Glutamatergic neuron (in vitro differentiated cells): Measurements from ENCODE around the gene NRCAM. TPM values are rescaled to one million over a fixed set of nuclear protein-coding genes. Genes with fewer than 3 reads are reported as not detected.

Source experiments
- DNase-seq: peaks from one replicate; pipeline ENCODE4 v3.0.0; 2022
- H3K27ac Mint-ChIP-seq: one replicate; pipeline ENCODE4 v1.8.0; 2020; ENCODE audit warnings: mild to moderate bottlenecking, mixed read lengths, inconsistent platforms; ENCODE audit not compliant: unreplicated experiment
- H3K27me3 Mint-ChIP-seq: one replicate; pipeline ENCODE4 v1.8.0; 2020; ENCODE audit warnings: mild to moderate bottlenecking, moderate library complexity, mixed read lengths, inconsistent platforms; ENCODE audit not compliant: unreplicated experiment
- H3K36me3 Mint-ChIP-seq: one replicate; pipeline ENCODE4 v1.8.0; 2020; ENCODE audit warnings: mild to moderate bottlenecking, mixed read lengths, inconsistent platforms; ENCODE audit not compliant: unreplicated experiment
- H3K4me1 Mint-ChIP-seq: one replicate; pipeline ENCODE4 v1.8.0; 2020; ENCODE audit warnings: mild to moderate bottlenecking, low read depth, mixed read lengths, inconsistent platforms; ENCODE audit not compliant: unreplicated experiment
- H3K4me3 Mint-ChIP-seq: one replicate; pipeline ENCODE4 v1.8.0; 2020; ENCODE audit warnings: mild to moderate bottlenecking, mixed read lengths, inconsistent platforms; ENCODE audit not compliant: unreplicated experiment
- H3K9me3 Mint-ChIP-seq: one replicate; pipeline ENCODE4 v1.8.0; 2020; ENCODE audit warnings: mild to moderate bottlenecking, moderate library complexity, mixed read lengths, inconsistent platforms; ENCODE audit not compliant: unreplicated experiment
- total RNA-seq: library from RNA; stranded (reverse); fragmentation: NEBNext Ultra II Directional; extraction: Animal tissue kit (Norgen Biotek cat#: 25700); gene quantifications from one replicate; pipeline ENCODE4 v1.2.1, GENCODE V29; 2021; ENCODE audit not compliant: unreplicated experiment
- TF ChIP-seq, protein P1 (sequence below): fragments of 200-600 bp; sonication (generic); IDR thresholded peaks from one replicate; pipeline ENCODE4 v1.5.0; 2021; ENCODE audit not compliant: partially characterized antibody, unreplicated experiment

Gene NRCAM
- total RNA-seq, 1 donor from 2014 or later, result 120 TPM

DNA sequence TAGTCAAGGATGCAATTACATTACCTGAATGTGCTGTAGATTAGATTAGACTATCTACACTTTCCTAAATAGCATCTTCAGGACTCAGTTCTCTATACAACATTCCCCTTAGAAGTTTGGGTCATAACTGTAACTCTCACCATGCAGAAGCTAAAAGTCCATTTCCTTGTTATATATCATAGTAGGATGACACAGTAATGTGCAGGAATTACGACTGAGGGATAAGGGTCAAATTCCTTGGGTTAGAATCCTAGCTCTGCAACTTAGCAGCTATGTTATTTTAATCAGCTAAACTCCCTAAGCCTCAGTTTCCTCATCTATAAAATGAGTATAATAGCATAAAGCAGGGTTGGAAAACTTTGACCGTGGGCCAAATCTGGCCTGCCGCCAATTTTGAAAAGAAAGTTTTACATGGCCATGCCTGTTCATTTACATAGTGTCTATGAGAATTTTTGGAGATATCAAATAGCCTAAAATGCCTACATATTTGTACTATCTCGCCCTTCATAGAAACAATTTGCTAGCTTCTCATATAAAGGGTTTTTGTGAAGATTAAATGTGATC lies 14.8 kb downstream of the NRCAM start:
- peaks cover 3% of the 10 kb centered on the region for H3K9me3 Mint-ChIP-seq
- H3K4me3 Mint-ChIP-seq, result no peak overlapping the region
- H3K4me1 Mint-ChIP-seq, result peaks cover 10% of the 10 kb centered on the region
- H3K27ac Mint-ChIP-seq, result no peak overlapping the region
- DNase-seq, result no peak
- TF ChIP-seq, protein P1, sequence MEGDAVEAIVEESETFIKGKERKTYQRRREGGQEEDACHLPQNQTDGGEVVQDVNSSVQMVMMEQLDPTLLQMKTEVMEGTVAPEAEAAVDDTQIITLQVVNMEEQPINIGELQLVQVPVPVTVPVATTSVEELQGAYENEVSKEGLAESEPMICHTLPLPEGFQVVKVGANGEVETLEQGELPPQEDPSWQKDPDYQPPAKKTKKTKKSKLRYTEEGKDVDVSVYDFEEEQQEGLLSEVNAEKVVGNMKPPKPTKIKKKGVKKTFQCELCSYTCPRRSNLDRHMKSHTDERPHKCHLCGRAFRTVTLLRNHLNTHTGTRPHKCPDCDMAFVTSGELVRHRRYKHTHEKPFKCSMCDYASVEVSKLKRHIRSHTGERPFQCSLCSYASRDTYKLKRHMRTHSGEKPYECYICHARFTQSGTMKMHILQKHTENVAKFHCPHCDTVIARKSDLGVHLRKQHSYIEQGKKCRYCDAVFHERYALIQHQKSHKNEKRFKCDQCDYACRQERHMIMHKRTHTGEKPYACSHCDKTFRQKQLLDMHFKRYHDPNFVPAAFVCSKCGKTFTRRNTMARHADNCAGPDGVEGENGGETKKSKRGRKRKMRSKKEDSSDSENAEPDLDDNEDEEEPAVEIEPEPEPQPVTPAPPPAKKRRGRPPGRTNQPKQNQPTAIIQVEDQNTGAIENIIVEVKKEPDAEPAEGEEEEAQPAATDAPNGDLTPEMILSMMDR, result no peak
- H3K27me3 Mint-ChIP-seq, result no peaks in the 10 kb centered on the region
- H3K36me3 Mint-ChIP-seq, result no peaks in the 10 kb centered on the region

DNA sequence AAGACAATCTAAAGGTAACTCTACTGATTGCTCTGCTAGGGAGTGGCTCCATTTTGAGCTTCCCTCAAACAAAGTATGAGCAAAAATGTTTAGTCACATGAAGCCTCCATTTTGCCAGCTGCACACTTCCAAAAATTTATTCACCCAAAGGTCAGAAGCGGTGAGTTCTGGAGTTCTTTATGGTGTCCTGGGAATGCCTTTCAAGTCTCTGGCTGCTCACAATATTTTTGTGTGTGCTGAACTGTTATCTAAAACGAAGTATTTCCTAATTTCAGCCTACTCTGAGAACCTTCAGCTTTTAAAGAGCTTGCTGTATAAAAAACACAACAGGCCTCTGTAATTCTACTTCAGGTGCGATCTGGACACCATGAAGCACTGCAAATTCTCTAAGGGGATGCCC lies 15.6 kb downstream of the NRCAM start:
- Mint-ChIP-seq H3K27me3 (no peaks in the 10 kb centered on the region), H3K36me3 (peaks cover under 1% of the 10 kb centered on the region), H3K27ac (no peak overlapping the region), H3K4me3 (no peak overlapping the region), H3K9me3 (peaks cover 3% of the 10 kb centered on the region), H3K4me1 (peaks cover 10% of the 10 kb centered on the region)
- TF ChIP-seq, protein P1, result no peak
- DNase-seq, result no peak

- Mint-ChIP-seq H3K4me1 (peaks cover 13% of the 10 kb centered on the region), H3K9me3 (peaks cover 3% of the 10 kb centered on the region), H3K27me3 (no peaks in the 10 kb centered on the region), H3K27ac (no peak overlapping the region), H3K4me3 (no peak overlapping the region), H3K36me3 (peaks cover 11% of the 10 kb centered on the region)
- no peak for DNase-seq
- TF ChIP-seq, protein P1, result no peak
These were observed 19.3 kb downstream of the NRCAM start for GRCh38 chr7:108436906-108437305.

- TF ChIP-seq, protein P1, result no peak
- Mint-ChIP-seq H3K27ac (peak overlapping the region; percentile 54), H3K36me3 (peaks cover 11% of the 10 kb centered on the region), H3K9me3 (peaks cover under 1% of the 10 kb centered on the region), H3K4me1 (peaks cover 13% of the 10 kb centered on the region), H3K4me3 (no peak overlapping the region), H3K27me3 (no peaks in the 10 kb centered on the region)
- DNase-seq, result no peak
These were observed 22.2 kb downstream of the NRCAM start for GRCh38 chr7:108434010-108434409.

GRCh38 chr7:108431099-108431498 lies 25.1 kb downstream of the NRCAM start:
- Mint-ChIP-seq H3K9me3 (no peaks in the 10 kb centered on the region), H3K36me3 (peaks cover 11% of the 10 kb centered on the region), H3K4me1 (peaks cover 26% of the 10 kb centered on the region), H3K27me3 (no peaks in the 10 kb centered on the region), H3K27ac (no peak overlapping the region), H3K4me3 (no peak overlapping the region)
- TF ChIP-seq, protein P1, result no peak
- no peak for DNase-seq
